Activated CD4-positive, alpha-beta T cell treated with anti-CD3 and anti-CD28 coated beads for 4 hours (primary cell): ENCODE measurements around the gene MIEF2.
"Not testable (repeated sequence)": the region's sequence is repeated elsewhere in the genome, so short reads cannot be mapped to it uniquely, and the experiment has no call there.

Source experiments
- DNase-seq, 2 donors: peaks; one replicate each; pipeline ENCODE4 v3.0.0-alpha.2; 2020

MIEF2 gene, protein sequence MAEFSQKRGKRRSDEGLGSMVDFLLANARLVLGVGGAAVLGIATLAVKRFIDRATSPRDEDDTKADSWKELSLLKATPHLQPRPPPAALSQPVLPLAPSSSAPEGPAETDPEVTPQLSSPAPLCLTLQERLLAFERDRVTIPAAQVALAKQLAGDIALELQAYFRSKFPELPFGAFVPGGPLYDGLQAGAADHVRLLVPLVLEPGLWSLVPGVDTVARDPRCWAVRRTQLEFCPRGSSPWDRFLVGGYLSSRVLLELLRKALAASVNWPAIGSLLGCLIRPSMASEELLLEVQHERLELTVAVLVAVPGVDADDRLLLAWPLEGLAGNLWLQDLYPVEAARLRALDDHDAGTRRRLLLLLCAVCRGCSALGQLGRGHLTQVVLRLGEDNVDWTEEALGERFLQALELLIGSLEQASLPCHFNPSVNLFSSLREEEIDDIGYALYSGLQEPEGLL

DNA sequence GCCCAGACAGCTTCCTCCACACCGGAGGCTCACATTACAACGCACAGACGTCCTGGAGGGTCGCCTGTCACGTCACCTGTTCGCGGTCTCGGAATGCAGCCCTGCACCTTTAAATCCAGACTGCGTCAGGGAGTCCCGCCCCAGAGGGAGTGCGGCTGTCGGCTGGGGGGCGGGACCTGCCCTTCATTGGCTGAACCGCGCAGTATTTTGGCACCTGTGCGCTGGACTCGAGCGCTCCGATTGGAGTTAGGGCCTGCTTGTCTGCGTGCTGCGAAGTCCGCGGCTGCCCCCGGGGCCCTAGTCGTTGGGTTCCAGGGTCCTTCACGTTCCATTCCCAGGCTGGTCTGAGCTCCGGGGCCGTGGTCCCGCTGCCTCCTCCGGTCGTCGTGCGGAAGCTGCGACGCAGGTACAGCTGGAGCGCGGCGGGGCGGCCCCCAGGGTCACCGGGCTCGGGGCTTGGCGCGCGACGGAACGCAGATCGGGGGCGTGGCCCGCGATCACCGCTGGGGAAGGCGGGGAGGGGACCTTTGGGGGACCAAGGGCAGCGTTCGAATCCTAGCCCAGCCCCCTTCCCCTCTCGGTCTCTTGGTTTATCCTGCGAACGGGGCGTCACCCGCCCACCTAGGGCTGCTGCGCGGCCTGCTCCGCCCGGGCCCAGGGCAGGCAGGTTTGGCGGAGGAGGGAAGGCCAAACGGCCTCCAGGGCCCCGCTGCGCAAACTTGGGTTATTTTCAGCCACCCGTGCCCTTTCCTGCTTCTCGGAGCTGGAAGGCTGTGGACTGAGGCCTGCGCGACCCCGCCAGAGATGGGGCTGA lies at the start of gene MIEF2:
Gene MIEF2 (plus strand): TSS at position 331 of the 814 bp plus-strand sequence. CDS start 2,059 bp downstream, outside the sequence.
- DNase-seq = peak; percentile 91

GRCh38 chr17:18213666-18214270 lies 46.7 kb upstream of the MIEF2 start:
- DNase-seq = no peak

GRCh38 chr17:18216906-18217305 lies 43.6 kb upstream of the MIEF2 start:
- not testable (repeated sequence) for DNase-seq

- peak; percentile 62 to 76 for DNase-seq
Measured at GRCh38 chr17:18217412-18218015, 42.9 kb upstream of the MIEF2 start.

DNA sequence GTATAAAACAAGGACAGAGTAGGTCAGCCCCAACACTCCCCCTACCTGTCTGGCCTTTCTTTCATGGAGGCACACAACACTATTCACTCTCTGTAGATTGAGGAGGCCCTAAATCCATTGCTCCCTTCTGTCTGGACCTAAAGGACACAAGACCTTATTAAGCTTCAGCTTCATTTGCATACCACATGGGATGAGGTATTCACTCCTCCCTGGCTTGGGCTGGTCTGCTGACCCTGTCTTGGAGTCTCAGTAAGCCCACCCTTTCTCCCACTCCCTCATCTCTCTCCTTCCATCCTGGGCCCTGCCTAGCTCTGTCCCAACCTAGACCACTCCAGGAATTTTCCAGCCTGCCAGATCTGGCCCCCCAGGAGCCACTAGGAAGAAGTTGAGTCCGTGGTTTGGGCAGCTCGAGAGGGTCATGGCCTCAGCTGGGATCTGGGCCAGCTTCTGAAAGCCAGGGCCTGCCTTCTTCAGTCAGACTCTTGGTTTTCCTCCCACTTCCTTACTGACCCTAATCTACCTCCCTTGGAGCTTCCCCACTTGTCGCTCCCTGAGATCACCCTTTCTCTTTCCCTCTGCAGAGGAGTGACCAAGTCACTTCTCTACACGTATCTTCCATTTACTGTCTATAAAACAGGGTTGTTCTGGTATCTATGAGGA lies 41.6 kb upstream of the MIEF2 start:
- DNase-seq = no peak

- no peak for DNase-seq
Measured at GRCh38 chr17:18224053-18224386, 36.4 kb upstream of the MIEF2 start.

- DNase-seq = no peak
Measured at GRCh38 chr17:18224387-18225120, 35.9 kb upstream of the MIEF2 start.

GRCh38 chr17:18225121-18225641 lies 35.3 kb upstream of the MIEF2 start, which contains the start of gene LLGL1:
Gene LLGL1, plus strand, starts transcription at chr17:18225635. Its CDS starts 48 bp downstream, at chr17:18225683.
- peak; percentile 95 for DNase-seq

DNA sequence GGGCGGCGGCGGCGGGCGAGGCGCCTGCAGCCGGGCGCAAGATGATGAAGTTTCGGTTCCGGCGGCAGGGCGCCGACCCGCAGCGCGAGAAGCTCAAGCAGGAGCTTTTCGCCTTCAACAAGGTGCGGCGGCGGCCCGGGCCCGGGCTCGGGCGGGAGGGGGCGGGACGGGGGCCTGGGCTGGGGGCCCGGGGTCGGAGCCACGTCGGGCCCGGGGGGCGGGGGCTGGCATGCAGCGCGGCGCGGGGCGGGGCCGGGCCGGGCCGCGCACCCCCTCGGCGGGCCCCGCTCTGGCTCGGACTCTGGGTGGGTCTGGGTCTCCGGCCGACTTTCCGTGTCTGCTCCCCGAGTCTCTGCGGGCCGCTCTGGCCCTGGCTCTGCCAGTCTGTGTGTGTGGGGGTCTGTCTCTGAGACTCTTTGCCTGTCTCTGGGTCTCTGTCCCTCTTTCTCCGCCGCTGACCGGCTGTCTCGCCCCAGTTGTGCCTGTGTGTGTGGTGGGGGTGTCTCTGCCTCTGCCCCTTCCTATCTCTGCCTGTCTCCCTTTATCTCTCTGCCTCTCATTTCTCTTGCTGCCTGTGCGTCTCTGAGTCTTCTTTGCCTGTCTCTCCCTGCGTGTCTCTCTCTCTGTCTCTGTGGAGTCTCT lies 34.7 kb upstream of the MIEF2 start:
- no peak for DNase-seq

DNA sequence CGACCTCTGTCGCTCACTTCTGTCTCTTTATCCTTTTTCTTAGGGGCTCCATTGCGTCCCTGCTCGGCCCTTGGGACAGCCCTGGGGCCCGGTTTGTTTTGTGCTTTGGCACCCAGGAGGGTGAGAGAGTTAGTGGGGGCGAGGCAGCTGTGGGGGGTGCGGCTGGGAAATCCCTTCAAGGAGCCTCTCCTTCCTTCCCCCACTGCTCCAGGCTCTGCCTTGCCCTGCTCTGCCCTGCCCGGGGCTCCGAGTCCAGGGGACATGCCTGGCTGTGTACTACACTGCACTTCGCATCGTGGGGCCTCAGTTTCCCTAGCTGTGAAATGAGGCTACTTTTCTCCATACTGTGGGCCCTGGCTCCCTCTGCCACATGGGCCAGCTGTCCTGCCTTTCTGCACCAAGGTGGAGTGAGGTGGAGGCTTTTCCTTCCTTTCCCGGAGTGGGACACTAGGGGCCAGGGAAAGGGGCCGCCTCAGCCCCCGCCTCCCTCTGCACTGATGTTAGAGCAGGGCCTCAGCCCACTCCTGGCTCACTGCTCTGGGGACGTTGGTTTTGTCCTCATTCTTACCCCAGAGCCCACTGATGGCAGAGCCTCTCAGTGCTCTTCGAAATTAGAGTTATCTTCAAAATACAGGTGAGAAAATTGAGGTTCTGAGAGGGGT lies 34.0 kb upstream of the MIEF2 start:
- DNase-seq = peak in 1 of 2 donors; percentile 10

- DNase-seq = no peak
Measured at GRCh38 chr17:18227635-18228034, 32.8 kb upstream of the MIEF2 start.

DNA sequence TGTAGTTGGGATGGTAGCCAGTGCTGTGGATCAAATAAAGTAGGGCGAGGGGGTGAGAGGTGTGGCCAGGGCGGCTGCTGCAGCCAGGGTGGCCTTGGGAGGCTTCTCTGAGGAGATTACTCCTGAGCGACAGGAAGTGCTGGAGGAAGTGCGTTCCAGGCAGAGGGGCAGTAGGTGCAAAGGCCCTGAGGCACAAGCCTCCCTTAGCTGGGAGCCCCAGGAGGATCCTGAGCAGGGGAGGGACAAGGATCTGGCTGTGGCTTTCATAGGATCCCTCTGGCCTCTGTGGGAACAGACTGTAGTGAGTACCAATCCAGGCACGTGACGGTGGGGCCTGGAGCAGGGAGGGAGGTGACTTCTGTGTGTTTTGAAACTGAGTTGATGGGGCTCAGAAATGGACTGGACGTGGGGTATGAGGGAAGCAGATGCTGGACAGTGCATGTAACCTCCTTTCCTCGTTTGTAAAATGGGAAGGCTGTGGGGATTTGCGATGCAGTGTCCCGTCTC lies 32.2 kb upstream of the MIEF2 start:
- no peak for DNase-seq

DNA sequence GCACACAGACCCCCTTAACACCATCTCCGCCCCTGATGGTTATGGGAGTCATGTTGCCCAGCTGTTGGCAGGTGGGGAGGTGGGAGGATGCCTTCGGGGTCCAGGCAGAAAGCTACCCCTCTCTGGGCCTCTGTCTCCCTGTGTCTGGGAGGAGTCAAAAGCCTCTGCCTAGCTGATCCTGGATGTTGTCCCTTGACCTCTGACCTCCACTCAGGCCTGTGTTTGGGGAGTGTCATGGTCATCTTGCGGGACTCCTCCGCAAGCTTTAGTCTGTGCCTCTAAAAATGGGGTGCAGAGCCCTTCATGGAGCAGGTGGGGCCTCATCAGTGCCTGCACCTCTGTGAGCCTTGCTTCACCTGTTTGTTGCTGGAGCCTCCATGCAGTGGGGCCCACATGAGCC lies 31.2 kb upstream of the MIEF2 start:
- DNase-seq = no peak

DNA sequence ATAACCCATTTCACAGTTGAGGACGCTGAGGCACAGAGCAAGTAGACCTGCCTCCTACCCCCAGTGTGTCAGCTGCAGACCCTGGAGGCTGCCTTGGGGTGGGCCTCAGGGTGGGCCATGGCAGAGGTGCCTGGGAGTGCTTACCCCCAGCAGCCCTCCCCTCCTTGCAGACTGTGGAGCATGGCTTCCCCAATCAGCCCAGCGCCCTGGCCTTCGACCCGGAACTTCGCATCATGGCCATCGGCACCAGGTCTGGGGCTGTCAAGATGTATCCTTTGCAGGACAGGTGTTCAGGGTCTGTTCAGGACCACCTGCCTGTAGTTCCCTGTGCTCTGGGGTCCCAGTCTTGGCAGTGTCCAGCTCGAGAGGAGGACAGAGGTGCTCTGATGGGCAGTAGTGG lies 30.7 kb upstream of the MIEF2 start:
- DNase-seq = no peak

DNA sequence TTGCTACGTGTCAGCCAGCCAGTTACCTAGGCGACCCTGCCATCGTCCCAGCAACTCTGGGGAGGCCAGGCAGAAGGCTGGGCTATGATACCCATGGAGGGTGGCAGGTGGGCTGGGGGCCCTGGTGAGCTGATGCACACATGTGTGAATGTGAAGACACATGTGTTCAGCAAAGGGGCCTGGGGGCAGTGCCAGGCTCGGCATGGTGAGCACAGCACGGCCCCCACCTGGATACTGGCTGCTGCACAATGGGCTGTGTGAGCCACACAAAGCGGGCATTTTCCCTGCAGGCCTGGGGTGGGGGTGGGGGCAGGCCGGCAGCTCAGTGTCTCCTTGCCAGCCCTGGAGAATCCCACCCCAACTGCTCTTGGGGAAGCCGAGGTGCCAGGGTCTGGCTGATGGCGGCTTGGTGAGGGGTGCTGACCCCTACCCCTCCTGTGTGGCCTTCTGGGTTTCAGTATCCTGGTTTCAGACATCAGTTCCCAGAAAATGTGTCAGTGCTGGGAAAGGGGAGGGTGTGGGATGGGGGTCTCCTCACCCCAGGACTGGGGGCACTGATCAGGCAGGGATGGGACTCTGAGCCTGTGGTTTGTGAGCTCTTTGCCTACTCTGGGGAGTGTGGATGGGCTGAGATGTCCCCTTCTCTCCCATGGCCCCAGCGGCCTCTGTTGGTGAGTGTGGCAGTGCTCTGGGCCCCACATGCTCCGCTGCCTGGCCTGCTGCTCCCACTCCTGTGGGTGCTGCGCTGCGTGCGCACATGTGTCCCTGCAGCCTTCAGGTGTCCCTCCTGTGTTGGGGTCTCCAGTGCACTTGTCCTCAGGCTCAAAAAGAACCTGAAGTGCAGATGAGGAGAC lies 29.9 kb upstream of the MIEF2 start:
- DNase-seq = no peak

GRCh38 chr17:18231164-18231563 lies 29.3 kb upstream of the MIEF2 start:
- no peak for DNase-seq

GRCh38 chr17:18233803-18234518 lies 26.5 kb upstream of the MIEF2 start:
- DNase-seq = no peak

- DNase-seq = no peak
Measured at GRCh38 chr17:18234853-18235380, 25.5 kb upstream of the MIEF2 start.
